ENCODE measurements around the gene EHBP1L1. TPM values are rescaled to one million over a fixed set of nuclear protein-coding genes. Genes with fewer than 3 reads are reported as not detected.
"Not testable (repeated sequence)": the region's sequence is repeated elsewhere in the genome, so short reads cannot be mapped to it uniquely, and the experiment has no call there.

The EHBP1L1 gene
- total RNA-seq, 1 experiment from 2014 or later = 15.3 TPM

- peak; percentile 38 for DNase-seq (ENCODE audit: extremely low read depth, low read depth)
Measured at GRCh38 chr11:65625628-65626342, 49.9 kb downstream of the EHBP1L1 start.

- no peak for DNase-seq (ENCODE audit: extremely low read depth, low read depth)
Measured at GRCh38 chr11:65627202-65627601, 51.3 kb downstream of the EHBP1L1 start.

DNA sequence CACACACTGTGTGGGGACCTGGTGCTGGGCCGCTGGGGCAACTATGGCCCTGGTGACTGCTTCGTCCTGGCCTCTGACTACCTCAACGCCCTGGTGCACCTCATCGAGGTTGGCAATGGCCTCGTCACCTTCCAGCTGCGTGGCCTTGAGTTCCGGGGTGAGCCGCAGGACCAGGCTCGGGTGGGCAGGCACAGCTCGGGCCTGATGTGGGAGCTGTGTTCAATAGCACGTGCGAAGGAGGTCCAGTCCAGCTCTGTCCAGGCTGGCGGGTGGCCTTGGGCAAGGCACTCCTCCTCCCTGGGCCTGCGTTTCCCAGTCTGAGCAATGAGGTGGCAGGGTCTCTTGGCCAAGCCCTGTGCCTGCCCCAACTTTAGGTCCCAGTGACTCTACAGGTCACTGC lies 53.7 kb downstream of the EHBP1L1 start:
- no peak for DNase-seq (ENCODE audit: extremely low read depth, low read depth)

DNA sequence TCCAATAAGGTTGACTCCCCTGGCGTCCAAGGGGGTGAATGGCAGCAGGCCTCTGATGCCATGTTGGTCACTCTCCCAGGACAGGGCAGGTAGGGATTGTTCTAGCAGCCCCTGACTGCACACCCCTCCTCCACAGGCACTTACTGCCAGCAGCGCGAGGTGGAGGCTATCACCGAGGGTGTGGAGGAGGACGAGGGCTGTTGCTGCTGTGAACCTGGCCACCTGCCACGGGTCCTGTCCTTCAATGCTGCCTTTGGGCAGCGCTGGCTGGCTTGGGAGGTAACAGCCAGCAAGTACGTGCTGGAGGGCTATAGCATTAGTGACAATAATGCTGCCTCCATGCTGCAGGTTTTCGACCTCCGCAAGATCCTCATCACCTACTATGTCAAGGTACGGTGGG lies 54.4 kb downstream of the EHBP1L1 start:
- no peak for DNase-seq (ENCODE audit: extremely low read depth, low read depth)

DNA sequence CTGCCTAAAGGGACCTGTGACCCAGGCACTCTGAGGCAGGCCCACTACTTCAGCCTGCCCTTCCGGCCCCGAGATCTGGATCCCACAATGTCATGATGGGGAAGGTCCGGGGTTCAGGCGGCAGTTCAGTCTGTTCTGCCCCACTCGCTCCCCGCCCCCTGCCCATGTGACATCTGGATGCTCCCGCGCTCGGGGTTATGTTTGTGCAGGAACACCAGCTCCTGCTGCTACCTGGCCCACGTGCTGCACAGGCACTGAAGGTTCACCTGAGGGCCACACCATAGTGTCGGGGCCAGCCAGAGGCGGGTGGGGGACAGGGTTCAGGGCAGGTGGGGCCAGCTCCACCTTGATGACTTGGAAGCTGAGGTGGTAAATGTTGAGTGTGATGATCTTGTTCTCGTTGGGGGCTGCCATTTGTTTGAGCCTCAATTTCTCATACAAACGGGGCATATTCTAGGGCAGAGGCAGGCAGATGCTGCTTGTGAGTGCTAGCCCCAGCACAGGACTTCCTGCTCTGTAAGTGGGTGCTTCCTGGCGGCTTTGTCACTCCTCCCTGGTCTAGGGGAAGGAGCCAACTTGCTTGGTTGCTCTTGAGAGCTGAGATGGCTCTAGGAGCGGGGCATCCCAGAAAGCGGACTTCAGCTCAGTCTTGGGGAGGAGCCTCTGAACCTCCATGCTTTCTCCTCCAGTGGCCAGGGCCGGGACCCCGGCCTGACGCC lies 57.7 kb downstream of the EHBP1L1 start:
- no peak for DNase-seq (ENCODE audit: extremely low read depth, low read depth)

GRCh38 chr11:65634109-65634436 lies 58.2 kb downstream of the EHBP1L1 start:
- no peak for DNase-seq (ENCODE audit: extremely low read depth, low read depth)

DNA sequence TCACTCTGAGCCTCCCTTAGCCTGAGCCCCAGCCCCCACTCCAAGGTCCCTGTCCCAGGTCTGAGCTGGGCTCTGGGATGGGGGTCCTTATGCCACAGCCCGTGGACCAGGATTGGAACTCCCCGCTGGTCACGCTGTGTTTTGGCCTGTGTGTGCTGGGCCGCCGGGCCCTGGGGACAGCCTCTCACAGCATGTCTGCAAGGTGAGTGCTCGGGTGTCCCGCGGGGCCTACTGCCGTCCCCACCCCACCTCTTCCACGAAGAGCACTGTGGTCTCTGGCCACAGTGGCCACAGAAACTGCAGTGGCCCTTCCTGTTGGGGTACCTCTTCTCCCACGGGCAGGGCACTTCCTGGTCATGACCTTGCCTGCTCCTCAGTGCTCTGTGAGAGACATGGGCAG lies 58.6 kb downstream of the EHBP1L1 start:
- DNase-seq (ENCODE audit: extremely low read depth, low read depth) = no peak

GRCh38 chr11:65634905-65635731 lies 59.3 kb downstream of the EHBP1L1 start:
- no peak for DNase-seq (ENCODE audit: extremely low read depth, low read depth)

- DNase-seq (ENCODE audit: extremely low read depth, low read depth) = no peak
Measured at GRCh38 chr11:65636108-65637031, 60.5 kb downstream of the EHBP1L1 start.

- DNase-seq (ENCODE audit: extremely low read depth, low read depth) = no peak
Measured at GRCh38 chr11:65637032-65637557, 61.2 kb downstream of the EHBP1L1 start.

DNA sequence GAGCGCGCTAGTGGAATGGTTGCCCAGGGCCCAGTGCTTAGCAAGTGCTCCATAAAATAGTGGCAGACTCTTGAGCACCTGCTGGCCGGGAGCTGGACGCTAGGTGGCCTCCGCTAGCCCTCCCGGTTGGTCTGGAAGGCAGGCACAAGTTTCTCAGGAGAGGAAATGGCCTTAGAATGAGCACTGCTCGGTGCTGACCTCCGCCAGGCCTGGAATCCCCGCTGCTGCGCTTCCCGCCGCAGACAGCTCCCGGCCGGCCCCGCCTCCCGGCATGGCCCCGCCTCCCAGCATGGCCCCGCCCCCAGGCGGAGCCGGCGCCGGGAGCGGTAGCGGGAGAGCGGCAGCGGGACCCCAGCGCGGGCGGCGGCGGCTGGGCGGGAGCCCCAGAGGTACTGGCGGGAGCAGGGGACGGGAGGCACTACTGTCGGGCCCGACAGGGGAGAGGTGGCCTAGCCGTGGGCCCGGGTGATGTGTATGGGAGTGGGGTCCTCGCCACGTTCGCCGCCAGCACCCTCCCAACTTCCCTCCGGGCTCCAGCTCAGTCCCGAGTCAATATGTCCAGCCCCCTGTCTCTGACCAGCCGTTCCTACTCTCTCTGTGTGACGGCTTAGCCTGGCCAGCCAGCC lies 62.1 kb downstream of the EHBP1L1 start, which contains the start of gene SIPA1:
Gene SIPA1 (plus strand): TSS at position 308 of the 626 bp plus-strand sequence. CDS start 2,821 bp downstream, outside the sequence.
- DNase-seq (ENCODE audit: extremely low read depth, low read depth) = peak; percentile 69

GRCh38 chr11:65639228-65639597 lies 63.4 kb downstream of the EHBP1L1 start:
- not testable (repeated sequence) for DNase-seq (ENCODE audit: extremely low read depth, low read depth)

- no peak for DNase-seq (ENCODE audit: extremely low read depth, low read depth)
Measured at GRCh38 chr11:65639623-65640482, 64.0 kb downstream of the EHBP1L1 start.

DNA sequence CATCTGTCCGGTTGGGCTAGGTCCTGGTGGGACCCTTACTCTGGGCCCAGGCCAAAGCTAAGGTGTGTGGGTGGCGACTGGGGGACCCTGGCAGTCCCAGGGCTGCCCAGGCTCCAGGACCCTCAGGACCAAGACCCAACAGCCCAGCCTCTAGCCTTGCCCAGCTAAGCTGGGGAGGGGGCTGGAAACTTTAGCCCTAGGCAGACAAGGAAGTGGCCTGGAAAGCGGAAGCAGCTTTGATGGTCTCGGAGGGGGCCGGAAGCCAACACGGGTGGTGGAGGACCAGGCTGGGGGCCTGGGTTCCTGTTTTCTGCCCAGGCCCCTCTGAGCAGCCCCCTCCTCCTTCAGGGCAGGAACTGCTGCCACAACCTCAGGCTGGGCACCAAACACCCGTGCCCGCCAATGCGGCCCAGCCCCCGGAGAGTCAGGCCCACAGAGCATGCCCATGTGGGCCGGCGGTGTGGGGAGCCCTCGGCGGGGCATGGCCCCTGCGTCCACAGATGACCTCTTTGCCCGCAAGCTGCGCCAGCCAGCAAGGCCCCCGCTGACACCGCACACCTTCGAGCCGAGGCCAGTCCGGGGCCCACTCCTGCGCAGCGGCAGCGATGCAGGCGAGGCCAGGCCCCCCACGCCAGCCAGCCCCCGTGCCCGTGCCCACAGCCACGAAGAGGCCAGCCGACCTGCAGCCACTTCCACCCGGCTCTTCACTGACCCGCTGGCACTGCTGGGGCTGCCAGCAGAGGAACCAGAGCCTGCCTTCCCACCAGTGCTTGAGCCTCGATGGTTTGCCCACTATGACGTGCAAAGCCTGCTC lies 64.8 kb downstream of the EHBP1L1 start:
- DNase-seq (ENCODE audit: extremely low read depth, low read depth) = no peak

DNA sequence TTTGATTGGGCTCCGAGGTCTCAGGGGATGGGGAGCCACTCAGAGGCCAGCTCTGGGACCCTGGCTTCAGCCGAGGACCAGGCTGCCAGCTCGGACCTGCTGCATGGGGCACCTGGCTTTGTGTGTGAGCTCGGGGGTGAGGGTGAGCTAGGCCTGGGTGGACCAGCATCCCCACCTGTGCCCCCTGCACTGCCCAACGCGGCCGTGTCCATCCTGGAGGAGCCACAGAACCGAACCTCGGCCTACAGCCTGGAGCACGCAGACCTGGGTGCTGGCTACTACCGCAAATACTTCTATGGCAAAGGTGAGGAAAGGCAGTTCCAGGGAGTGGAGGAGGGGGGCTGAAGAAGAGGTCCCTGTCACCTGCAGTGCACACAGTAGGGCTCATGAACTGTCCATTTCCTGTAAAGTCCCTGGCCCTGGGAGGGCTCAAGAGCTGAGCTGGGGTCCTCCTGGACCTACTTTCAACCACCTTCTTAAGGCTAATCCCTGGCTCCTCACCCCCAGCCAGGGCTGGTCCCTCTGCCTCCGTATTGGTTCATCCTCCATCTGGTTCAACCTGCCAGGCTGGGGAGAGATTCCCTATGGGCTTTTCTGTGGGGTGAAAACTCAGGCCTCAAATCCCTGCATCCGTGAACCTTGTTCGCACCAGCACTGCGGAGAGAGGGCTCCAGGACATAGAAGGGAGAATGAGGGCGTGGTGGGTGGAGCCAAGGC lies 65.6 kb downstream of the EHBP1L1 start:
- DNase-seq (ENCODE audit: extremely low read depth, low read depth) = no peak
